HG03159 (cell line): ENCODE measurements around the gene VN1R5.
"Not testable (repeated sequence)": the region's sequence is repeated elsewhere in the genome, so short reads cannot be mapped to it uniquely, and the experiment has no call there.

ENCODE experiments used
- ATAC-seq: cut with Tn5 transposase; IDR thresholded peaks from one replicate; pipeline ENCODE4 v1.9.1; 2021; ENCODE audit warnings: mild to moderate bottlenecking, moderate library complexity; ENCODE audit not compliant: unreplicated experiment

Gene VN1R5

GRCh38 chr1:247255772-247256171 lies at the start of gene VN1R5:
Gene VN1R5 (plus strand): TSS chr1:247256072.
- not testable (repeated sequence) for ATAC-seq

GRCh38 chr1:247209396-247209795 lies 46.5 kb upstream of the VN1R5 start:
- ATAC-seq: no peak

GRCh38 chr1:247210062-247210375 lies 45.9 kb upstream of the VN1R5 start:
- ATAC-seq: peak; percentile 2

GRCh38 chr1:247210376-247211117 lies 45.3 kb upstream of the VN1R5 start:
- peak; percentile 93 for ATAC-seq

GRCh38 chr1:247211339-247211738 lies 44.5 kb upstream of the VN1R5 start:
- ATAC-seq: no peak

- ATAC-seq: peak; percentile 46
These were observed 43.9 kb upstream of the VN1R5 start for GRCh38 chr1:247212012-247212411.

- ATAC-seq: no peak
These were observed 43.0 kb upstream of the VN1R5 start for GRCh38 chr1:247212627-247213617.

- no peak for ATAC-seq
These were observed 39.6 kb upstream of the VN1R5 start for GRCh38 chr1:247216261-247216660.

- ATAC-seq: no peak
These were observed 37.7 kb upstream of the VN1R5 start for GRCh38 chr1:247218121-247218651.

- not testable (repeated sequence) for ATAC-seq
These were observed 35.6 kb upstream of the VN1R5 start for GRCh38 chr1:247220280-247220679.

- ATAC-seq: no peak
These were observed 33.0 kb upstream of the VN1R5 start for GRCh38 chr1:247222840-247223239.

- no peak for ATAC-seq
These were observed 31.1 kb upstream of the VN1R5 start for GRCh38 chr1:247224822-247225221.

- no peak for ATAC-seq
These were observed 27.7 kb upstream of the VN1R5 start for GRCh38 chr1:247228133-247228532.

- no peak for ATAC-seq
These were observed 14.2 kb upstream of the VN1R5 start for GRCh38 chr1:247241691-247242090.

GRCh38 chr1:247243524-247244137 lies 12.2 kb upstream of the VN1R5 start:
- ATAC-seq: no peak

GRCh38 chr1:247246325-247247115 lies 9.4 kb upstream of the VN1R5 start:
- no peak for ATAC-seq

GRCh38 chr1:247247568-247247967 lies 8.3 kb upstream of the VN1R5 start:
- no peak for ATAC-seq

- no peak for ATAC-seq
These were observed 10.2 kb downstream of the VN1R5 start for GRCh38 chr1:247266053-247266452.

GRCh38 chr1:247268390-247269045 lies 12.6 kb downstream of the VN1R5 start:
- ATAC-seq: no peak

- no peak for ATAC-seq
These were observed 13.3 kb downstream of the VN1R5 start for GRCh38 chr1:247269133-247269532.
